HepG2 (cell line): ENCODE results near the gene ZFHX3. TPM values are rescaled to one million over a fixed set of nuclear protein-coding genes. Genes with fewer than 3 reads are reported as not detected.

Source experiments
- HOXA5 ChIP-seq: sonication (generic); formaldehyde crosslinking; IDR thresholded peaks from 2 replicates; pipeline ENCODE4 v1.4.0; 2020; ENCODE audit warnings: missing genetic modification reagents
- KAT8 ChIP-seq: IDR thresholded peaks from 2 replicates; pipeline ENCODE4 v1.6.1; 2016; ENCODE audit warnings: missing genetic modification reagents, missing compliant biosample characterization
- KMT2A ChIP-seq: sonication (generic); formaldehyde crosslinking; IDR thresholded peaks from 2 replicates; pipeline ENCODE4 v1.4.0; 2020; ENCODE audit warnings: missing genetic modification reagents
- RFXANK ChIP-seq: IDR thresholded peaks from 2 replicates; pipeline ENCODE4 v1.6.1; 2016
- ZBTB20 ChIP-seq: sonication (generic); formaldehyde crosslinking; IDR thresholded peaks from 2 replicates; pipeline ENCODE4 v1.8.1; 2023; ENCODE audit warnings: missing genetic modification reagents, low read depth, mild to moderate bottlenecking, borderline replicate concordance
- ZNF761 ChIP-seq: sonication (generic); formaldehyde crosslinking; conservative IDR thresholded peaks from 2 replicates; pipeline ENCODE4 v1.4.0; 2020; ENCODE audit warnings: mild to moderate bottlenecking, missing genetic modification reagents
- polyA plus RNA-seq, 8 experiments: library from polyadenylated mRNA; depleted of rRNA in 3 of 8; stranded (reverse) in 7 of 8; unstranded in 1 of 8; fragments of >200 nt; fragmentation: Illumina TruSeq in 4 of 8; extraction: Trizol in 4 of 8; gene quantifications; 2 replicates each; pipeline versions ENCODE4 v1.2.1 to v1.2.3, GENCODE V29; 2011 to 2016; ENCODE audit warnings: low read depth in 4 of 8, missing spikeins in 1 of 8, mixed read lengths in 1 of 8; ENCODE audit not compliant: insufficient read depth in 1 of 8
- total RNA-seq, 5 experiments: library from RNA; depleted of rRNA; stranded (reverse); fragments of >200 nt; fragmentation: Illumina TruSeq; extraction: Trizol; gene quantifications; 2 replicates each; pipeline ENCODE4 v1.2.3, GENCODE V29; 2016; ENCODE audit warnings: low read depth in 1 of 5
- TF ChIP-seq, protein P1 (sequence below): sonication (generic); formaldehyde crosslinking; IDR thresholded peaks from 2 replicates; pipeline ENCODE4 v1.4.0; 2020; ENCODE audit warnings: missing genetic modification reagents
- TF ChIP-seq, protein P2 (sequence below): sonication (generic); formaldehyde crosslinking; IDR thresholded peaks from 2 replicates; pipeline ENCODE4 v1.4.0; 2020; ENCODE audit warnings: missing genetic modification reagents, borderline replicate concordance
- TF ChIP-seq, protein P3 (sequence below): sonication (generic); formaldehyde crosslinking; conservative IDR thresholded peaks from 2 replicates; pipeline ENCODE4 v1.8.0; 2022; ENCODE audit warnings: mild to moderate bottlenecking, moderate library complexity, missing genetic modification reagents
- TF ChIP-seq, protein P4 (sequence below): sonication (generic); formaldehyde crosslinking; IDR thresholded peaks from 2 replicates; pipeline ENCODE4 v1.4.0; 2020; ENCODE audit warnings: mild to moderate bottlenecking, missing genetic modification reagents
- TF ChIP-seq, protein P5 (sequence below): IDR thresholded peaks from 2 replicates; pipeline ENCODE4 v1.6.1; 2016; ENCODE audit warnings: missing genetic modification reagents, missing compliant biosample characterization

Gene ZFHX3
- total and polyA plus RNA-seq, 2 of the 13 experiments (the other 11 are each of a cell fraction or from before 2014, with no cell fraction given) = 5.0 to 6.0 TPM

DNA sequence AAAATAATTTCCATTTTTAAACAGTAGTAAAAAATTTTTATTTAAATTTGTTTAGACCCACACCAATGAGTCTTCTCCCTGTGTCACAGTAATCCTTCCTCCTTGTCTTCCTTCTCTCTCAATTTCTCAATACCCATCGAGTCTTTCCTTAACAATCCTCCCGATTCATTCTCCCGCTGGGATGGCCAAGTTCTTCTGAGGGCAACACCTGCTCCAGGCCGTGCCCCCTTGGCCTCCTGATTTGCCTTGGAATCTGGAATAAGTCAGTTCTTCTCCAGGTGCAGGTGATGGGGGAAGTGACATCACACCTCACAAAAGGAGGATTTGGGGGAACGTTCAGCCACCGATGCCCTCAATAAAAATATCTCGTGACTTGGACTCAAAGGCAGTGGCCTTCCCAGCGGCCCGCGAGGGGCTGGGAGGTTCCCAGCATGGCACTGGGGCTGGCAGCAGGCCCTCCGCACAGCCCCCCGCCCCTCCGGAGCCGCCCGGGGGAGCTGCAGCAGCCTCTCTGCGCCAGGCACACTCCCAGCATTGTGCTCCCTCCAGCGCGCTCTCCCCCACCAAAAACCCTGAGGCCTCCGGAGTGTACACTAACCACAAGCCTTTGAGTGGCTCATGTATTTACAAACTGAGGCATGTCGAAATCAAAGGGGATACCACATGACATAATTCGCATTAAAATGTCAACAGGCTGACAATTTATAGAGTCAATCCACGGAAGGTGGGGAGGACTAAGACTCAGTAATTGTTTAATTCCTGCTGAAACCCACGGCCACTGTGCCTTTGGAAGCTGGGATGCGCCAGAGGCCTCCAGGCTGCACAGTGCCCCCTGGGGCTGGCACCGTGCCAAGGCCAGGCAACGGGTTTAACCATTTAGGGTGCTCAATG is 120.5 kb downstream of the ZFHX3 start (continued):
- TF ChIP-seq, protein P1, sequence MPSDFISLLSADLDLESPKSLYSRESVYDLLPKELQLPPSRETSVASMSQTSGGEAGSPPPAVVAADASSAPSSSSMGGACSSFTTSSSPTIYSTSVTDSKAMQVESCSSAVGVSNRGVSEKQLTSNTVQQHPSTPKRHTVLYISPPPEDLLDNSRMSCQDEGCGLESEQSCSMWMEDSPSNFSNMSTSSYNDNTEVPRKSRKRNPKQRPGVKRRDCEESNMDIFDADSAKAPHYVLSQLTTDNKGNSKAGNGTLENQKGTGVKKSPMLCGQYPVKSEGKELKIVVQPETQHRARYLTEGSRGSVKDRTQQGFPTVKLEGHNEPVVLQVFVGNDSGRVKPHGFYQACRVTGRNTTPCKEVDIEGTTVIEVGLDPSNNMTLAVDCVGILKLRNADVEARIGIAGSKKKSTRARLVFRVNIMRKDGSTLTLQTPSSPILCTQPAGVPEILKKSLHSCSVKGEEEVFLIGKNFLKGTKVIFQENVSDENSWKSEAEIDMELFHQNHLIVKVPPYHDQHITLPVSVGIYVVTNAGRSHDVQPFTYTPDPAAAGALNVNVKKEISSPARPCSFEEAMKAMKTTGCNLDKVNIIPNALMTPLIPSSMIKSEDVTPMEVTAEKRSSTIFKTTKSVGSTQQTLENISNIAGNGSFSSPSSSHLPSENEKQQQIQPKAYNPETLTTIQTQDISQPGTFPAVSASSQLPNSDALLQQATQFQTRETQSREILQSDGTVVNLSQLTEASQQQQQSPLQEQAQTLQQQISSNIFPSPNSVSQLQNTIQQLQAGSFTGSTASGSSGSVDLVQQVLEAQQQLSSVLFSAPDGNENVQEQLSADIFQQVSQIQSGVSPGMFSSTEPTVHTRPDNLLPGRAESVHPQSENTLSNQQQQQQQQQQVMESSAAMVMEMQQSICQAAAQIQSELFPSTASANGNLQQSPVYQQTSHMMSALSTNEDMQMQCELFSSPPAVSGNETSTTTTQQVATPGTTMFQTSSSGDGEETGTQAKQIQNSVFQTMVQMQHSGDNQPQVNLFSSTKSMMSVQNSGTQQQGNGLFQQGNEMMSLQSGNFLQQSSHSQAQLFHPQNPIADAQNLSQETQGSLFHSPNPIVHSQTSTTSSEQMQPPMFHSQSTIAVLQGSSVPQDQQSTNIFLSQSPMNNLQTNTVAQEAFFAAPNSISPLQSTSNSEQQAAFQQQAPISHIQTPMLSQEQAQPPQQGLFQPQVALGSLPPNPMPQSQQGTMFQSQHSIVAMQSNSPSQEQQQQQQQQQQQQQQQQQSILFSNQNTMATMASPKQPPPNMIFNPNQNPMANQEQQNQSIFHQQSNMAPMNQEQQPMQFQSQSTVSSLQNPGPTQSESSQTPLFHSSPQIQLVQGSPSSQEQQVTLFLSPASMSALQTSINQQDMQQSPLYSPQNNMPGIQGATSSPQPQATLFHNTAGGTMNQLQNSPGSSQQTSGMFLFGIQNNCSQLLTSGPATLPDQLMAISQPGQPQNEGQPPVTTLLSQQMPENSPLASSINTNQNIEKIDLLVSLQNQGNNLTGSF = no peak
- peak; percentile 92 for TF ChIP-seq ZBTB20
- peak; percentile 81 for TF ChIP-seq KAT8 (CRISPR knock-in tag)
- TF ChIP-seq, protein P2, sequence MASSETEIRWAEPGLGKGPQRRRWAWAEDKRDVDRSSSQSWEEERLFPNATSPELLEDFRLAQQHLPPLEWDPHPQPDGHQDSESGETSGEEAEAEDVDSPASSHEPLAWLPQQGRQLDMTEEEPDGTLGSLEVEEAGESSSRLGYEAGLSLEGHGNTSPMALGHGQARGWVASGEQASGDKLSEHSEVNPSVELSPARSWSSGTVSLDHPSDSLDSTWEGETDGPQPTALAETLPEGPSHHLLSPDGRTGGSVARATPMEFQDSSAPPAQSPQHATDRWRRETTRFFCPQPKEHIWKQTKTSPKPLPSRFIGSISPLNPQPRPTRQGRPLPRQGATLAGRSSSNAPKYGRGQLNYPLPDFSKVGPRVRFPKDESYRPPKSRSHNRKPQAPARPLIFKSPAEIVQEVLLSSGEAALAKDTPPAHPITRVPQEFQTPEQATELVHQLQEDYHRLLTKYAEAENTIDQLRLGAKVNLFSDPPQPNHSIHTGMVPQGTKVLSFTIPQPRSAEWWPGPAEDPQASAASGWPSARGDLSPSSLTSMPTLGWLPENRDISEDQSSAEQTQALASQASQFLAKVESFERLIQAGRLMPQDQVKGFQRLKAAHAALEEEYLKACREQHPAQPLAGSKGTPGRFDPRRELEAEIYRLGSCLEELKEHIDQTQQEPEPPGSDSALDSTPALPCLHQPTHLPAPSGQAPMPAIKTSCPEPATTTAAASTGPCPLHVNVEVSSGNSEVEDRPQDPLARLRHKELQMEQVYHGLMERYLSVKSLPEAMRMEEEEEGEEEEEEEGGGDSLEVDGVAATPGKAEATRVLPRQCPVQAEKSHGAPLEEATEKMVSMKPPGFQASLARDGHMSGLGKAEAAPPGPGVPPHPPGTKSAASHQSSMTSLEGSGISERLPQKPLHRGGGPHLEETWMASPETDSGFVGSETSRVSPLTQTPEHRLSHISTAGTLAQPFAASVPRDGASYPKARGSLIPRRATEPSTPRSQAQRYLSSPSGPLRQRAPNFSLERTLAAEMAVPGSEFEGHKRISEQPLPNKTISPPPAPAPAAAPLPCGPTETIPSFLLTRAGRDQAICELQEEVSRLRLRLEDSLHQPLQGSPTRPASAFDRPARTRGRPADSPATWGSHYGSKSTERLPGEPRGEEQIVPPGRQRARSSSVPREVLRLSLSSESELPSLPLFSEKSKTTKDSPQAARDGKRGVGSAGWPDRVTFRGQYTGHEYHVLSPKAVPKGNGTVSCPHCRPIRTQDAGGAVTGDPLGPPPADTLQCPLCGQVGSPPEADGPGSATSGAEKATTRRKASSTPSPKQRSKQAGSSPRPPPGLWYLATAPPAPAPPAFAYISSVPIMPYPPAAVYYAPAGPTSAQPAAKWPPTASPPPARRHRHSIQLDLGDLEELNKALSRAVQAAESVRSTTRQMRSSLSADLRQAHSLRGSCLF = no peak
- TF ChIP-seq, protein P3, sequence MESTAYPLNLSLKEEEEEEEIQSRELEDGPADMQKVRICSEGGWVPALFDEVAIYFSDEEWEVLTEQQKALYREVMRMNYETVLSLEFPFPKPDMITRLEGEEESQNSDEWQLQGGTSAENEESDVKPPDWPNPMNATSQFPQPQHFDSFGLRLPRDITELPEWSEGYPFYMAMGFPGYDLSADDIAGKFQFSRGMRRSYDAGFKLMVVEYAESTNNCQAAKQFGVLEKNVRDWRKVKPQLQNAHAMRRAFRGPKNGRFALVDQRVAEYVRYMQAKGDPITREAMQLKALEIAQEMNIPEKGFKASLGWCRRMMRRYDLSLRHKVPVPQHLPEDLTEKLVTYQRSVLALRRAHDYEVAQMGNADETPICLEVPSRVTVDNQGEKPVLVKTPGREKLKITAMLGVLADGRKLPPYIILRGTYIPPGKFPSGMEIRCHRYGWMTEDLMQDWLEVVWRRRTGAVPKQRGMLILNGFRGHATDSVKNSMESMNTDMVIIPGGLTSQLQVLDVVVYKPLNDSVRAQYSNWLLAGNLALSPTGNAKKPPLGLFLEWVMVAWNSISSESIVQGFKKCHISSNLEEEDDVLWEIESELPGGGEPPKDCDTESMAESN (CRISPR knock-in tag) = no peak
- TF ChIP-seq, protein P4, sequence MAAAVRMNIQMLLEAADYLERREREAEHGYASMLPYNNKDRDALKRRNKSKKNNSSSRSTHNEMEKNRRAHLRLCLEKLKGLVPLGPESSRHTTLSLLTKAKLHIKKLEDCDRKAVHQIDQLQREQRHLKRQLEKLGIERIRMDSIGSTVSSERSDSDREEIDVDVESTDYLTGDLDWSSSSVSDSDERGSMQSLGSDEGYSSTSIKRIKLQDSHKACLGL (CRISPR knock-in tag) = no peak; the same call in 1 of the 2 replicates
- no peak; the same call in 1 of the 2 replicates for TF ChIP-seq ZNF761
- TF ChIP-seq HOXA5 = 0 out of 2 replicates have a peak, but pooled peaks have one; percentile 44
- no peak for TF ChIP-seq RFXANK (CRISPR knock-in tag)
- TF ChIP-seq, protein P5, sequence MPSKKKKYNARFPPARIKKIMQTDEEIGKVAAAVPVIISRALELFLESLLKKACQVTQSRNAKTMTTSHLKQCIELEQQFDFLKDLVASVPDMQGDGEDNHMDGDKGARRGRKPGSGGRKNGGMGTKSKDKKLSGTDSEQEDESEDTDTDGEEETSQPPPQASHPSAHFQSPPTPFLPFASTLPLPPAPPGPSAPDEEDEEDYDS (CRISPR knock-in tag) = peak; percentile 46; the same call in 1 of the 2 replicates
- peak; percentile 61; the same call in 1 of the 2 replicates for TF ChIP-seq KMT2A (CRISPR knock-in tag)
